HepG2 (cell line): ENCODE measurements around the gene GATAD2B. TPM values are rescaled to one million over a fixed set of nuclear protein-coding genes. Genes with fewer than 3 reads are reported as not detected.
A peak's percentile ranks its signal among the peaks of the same experiment; 100 is the strongest.

Experiments used
- DR1 ChIP-seq: sonication (generic); formaldehyde crosslinking; IDR thresholded peaks from 2 replicates; pipeline ENCODE4 v1.8.0; 2021; ENCODE audit warnings: mild to moderate bottlenecking, missing genetic modification reagents, inconsistent platforms
- MAZ ChIP-seq, 2 experiments: sonication (generic) in 1 of 2; formaldehyde crosslinking in 1 of 2; IDR thresholded peaks; 2 replicates each; pipeline versions ENCODE4 v1.5.0 to v1.6.1; 2012 to 2020; ENCODE audit warnings: low read depth in 2 of 2, mild to moderate bottlenecking in 2 of 2, borderline replicate concordance in 1 of 2, improper control_type of control experiment in 1 of 2, low read length in 1 of 2, missing genetic modification reagents in 1 of 2, moderate library complexity in 1 of 2
- NCOA2 ChIP-seq: sonication (generic); formaldehyde crosslinking; IDR thresholded peaks from 2 replicates; pipeline ENCODE4 v1.8.0; 2022; ENCODE audit warnings: inconsistent platforms
- PHF20 ChIP-seq: sonication (generic); formaldehyde crosslinking; IDR thresholded peaks from 2 replicates; pipeline ENCODE4 v1.5.0; 2020; ENCODE audit warnings: mild to moderate bottlenecking, missing genetic modification reagents
- RORA ChIP-seq: sonication (generic); formaldehyde crosslinking; IDR thresholded peaks from 2 replicates; pipeline ENCODE4 v1.5.0; 2020; ENCODE audit warnings: mild to moderate bottlenecking, missing genetic modification reagents, moderate library complexity
- SAP130 ChIP-seq: IDR thresholded peaks from 2 replicates; pipeline ENCODE4 v1.6.1; 2016; ENCODE audit warnings: low read depth
- SP1 ChIP-seq, 2 experiments: fragments of 450-650 bp in 1 of 2; sonication (generic) in 1 of 2; formaldehyde crosslinking in 1 of 2; IDR thresholded peaks; 2 replicates each; pipeline versions ENCODE4 v1.4.0 to v1.6.1; 2016 to 2020; ENCODE audit warnings: missing genetic modification reagents in 1 of 2
- TP53 ChIP-seq: sonication (generic); formaldehyde crosslinking; conservative IDR thresholded peaks from 2 replicates; pipeline ENCODE4 v1.4.0; 2020; ENCODE audit warnings: missing genetic modification reagents
- ZNF652 ChIP-seq: IDR thresholded peaks from 2 replicates; pipeline ENCODE4 v1.6.1; 2016; ENCODE audit warnings: low read depth, borderline replicate concordance
- polyA plus RNA-seq, 8 experiments: library from polyadenylated mRNA; depleted of rRNA in 3 of 8; stranded (reverse) in 7 of 8; unstranded in 1 of 8; fragments of >200 nt; fragmentation: Illumina TruSeq in 4 of 8; extraction: Trizol in 4 of 8; gene quantifications; 2 replicates each; pipeline versions ENCODE4 v1.2.1 to v1.2.3, GENCODE V29; 2011 to 2016; ENCODE audit warnings: low read depth in 4 of 8, missing spikeins in 1 of 8, mixed read lengths in 1 of 8; ENCODE audit not compliant: insufficient read depth in 1 of 8
- total RNA-seq, 5 experiments: library from RNA; depleted of rRNA; stranded (reverse); fragments of >200 nt; fragmentation: Illumina TruSeq; extraction: Trizol; gene quantifications; 2 replicates each; pipeline ENCODE4 v1.2.3, GENCODE V29; 2016; ENCODE audit warnings: low read depth in 1 of 5
- TF ChIP-seq, protein P1 (sequence below): sonication (generic); formaldehyde crosslinking; IDR thresholded peaks from 2 replicates; pipeline ENCODE4 v1.4.0; 2020; ENCODE audit warnings: missing genetic modification reagents
- TF ChIP-seq, protein P2 (sequence below): fragments of 450-650 bp; IDR thresholded peaks from 2 replicates; pipeline ENCODE4 v1.6.1; 2017; ENCODE audit warnings: mild to moderate bottlenecking
- TF ChIP-seq, protein P3 (sequence below): sonication (generic); formaldehyde crosslinking; IDR thresholded peaks from 2 replicates; pipeline ENCODE4 v1.4.0; 2020; ENCODE audit warnings: missing genetic modification reagents
- TF ChIP-seq, protein P4 (sequence below): sonication (generic); formaldehyde crosslinking; IDR thresholded peaks from 2 replicates; pipeline ENCODE4 v1.5.1; 2020; ENCODE audit warnings: missing genetic modification reagents, mild to moderate bottlenecking, borderline replicate concordance
- TF ChIP-seq, protein P5 (sequence below): IDR thresholded peaks from 2 replicates; pipeline ENCODE4 v1.6.1; 2018; ENCODE audit warnings: missing genetic modification reagents

Gene GATAD2B
- total and polyA plus RNA-seq, 2 of the 13 experiments (the other 11 are each of a cell fraction or from before 2014, with no cell fraction given), result 3.2 to 5.2 TPM

DNA sequence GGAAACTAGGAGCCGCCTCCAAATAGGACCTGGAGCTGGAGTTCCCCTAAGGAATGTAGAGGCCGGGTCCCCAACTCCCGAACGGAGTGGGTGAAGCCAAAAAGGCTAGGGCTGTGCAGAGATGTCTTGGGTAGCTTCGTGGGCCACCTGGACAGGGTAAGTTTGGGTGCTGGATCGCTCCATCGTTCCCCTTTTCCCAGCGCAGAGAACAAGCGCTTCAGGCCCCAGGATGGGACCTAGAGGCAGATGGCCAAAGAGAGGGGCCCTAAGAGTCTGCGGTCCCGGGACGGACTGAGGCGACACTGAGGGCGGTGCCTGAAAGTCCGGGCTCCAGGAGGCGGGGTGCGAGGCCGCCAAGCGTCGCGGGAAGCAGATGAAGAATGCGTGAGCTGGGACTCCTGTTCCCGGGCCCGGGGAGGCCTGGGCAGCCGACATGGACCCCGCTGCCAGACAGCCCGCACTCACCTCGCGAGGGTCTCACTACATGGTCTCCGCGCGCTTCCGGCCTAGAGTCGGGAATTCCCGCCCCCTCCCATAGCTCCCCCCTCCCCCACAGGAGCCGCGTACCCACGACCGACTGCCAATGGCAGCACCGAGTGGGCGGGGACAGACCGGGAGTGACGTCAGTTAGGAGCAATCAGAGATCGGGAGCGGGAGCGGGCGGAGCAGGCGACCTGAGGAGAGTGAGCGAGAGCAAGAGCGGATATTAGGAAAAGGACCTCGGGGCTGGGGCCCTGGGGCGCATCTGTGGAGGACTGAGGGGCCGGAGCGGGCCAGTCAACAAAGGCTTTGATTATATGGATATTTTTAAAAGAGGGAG is 40.5 kb upstream of the GATAD2B start, which contains the start of gene SLC39A1 (continued):
- TF ChIP-seq, protein P1, sequence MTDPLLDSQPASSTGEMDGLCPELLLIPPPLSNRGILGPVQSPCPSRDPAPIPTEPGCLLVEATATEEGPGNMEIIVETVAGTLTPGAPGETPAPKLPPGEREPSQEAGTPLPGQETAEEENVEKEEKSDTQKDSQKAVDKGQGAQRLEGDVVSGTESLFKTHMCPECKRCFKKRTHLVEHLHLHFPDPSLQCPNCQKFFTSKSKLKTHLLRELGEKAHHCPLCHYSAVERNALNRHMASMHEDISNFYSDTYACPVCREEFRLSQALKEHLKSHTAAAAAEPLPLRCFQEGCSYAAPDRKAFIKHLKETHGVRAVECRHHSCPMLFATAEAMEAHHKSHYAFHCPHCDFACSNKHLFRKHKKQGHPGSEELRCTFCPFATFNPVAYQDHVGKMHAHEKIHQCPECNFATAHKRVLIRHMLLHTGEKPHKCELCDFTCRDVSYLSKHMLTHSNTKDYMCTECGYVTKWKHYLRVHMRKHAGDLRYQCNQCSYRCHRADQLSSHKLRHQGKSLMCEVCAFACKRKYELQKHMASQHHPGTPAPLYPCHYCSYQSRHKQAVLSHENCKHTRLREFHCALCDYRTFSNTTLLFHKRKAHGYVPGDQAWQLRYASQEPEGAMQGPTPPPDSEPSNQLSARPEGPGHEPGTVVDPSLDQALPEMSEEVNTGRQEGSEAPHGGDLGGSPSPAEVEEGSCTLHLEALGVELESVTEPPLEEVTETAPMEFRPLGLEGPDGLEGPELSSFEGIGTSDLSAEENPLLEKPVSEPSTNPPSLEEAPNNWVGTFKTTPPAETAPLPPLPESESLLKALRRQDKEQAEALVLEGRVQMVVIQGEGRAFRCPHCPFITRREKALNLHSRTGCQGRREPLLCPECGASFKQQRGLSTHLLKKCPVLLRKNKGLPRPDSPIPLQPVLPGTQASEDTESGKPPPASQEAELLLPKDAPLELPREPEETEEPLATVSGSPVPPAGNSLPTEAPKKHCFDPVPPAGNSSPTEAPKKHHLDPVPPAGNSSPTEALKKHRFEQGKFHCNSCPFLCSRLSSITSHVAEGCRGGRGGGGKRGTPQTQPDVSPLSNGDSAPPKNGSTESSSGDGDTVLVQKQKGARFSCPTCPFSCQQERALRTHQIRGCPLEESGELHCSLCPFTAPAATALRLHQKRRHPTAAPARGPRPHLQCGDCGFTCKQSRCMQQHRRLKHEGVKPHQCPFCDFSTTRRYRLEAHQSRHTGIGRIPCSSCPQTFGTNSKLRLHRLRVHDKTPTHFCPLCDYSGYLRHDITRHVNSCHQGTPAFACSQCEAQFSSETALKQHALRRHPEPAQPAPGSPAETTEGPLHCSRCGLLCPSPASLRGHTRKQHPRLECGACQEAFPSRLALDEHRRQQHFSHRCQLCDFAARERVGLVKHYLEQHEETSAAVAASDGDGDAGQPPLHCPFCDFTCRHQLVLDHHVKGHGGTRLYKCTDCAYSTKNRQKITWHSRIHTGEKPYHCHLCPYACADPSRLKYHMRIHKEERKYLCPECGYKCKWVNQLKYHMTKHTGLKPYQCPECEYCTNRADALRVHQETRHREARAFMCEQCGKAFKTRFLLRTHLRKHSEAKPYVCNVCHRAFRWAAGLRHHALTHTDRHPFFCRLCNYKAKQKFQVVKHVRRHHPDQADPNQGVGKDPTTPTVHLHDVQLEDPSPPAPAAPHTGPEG (CRISPR knock-in tag), result peak; percentile 67
- TF ChIP-seq NCOA2 (CRISPR knock-in tag) (no peak), SP1 (IDR thresholded peaks at IDR 0.05) (no peak), SP1 (CRISPR knock-in tag; IDR thresholded peaks at IDR 0.05) (peak; percentile 81), TP53 (CRISPR knock-in tag) (no peak), DR1 (CRISPR knock-in tag) (peak; percentile 76; the same call in 1 of the 2 replicates), SAP130 (CRISPR knock-in tag) (peak; percentile 57), MAZ (IDR thresholded peaks at IDR 0.05; ENCODE audit: borderline replicate concordance, low read depth, low read length) (peak; percentile 86), MAZ (CRISPR knock-in tag; IDR thresholded peaks at IDR 0.05; ENCODE audit: low read depth) (peak; percentile 40; the same call in 1 of the 2 replicates), PHF20 (CRISPR knock-in tag) (peak; percentile 52), ZNF652 (CRISPR knock-in tag) (no peak), RORA (CRISPR knock-in tag) (no peak)
- TF ChIP-seq, protein P2, sequence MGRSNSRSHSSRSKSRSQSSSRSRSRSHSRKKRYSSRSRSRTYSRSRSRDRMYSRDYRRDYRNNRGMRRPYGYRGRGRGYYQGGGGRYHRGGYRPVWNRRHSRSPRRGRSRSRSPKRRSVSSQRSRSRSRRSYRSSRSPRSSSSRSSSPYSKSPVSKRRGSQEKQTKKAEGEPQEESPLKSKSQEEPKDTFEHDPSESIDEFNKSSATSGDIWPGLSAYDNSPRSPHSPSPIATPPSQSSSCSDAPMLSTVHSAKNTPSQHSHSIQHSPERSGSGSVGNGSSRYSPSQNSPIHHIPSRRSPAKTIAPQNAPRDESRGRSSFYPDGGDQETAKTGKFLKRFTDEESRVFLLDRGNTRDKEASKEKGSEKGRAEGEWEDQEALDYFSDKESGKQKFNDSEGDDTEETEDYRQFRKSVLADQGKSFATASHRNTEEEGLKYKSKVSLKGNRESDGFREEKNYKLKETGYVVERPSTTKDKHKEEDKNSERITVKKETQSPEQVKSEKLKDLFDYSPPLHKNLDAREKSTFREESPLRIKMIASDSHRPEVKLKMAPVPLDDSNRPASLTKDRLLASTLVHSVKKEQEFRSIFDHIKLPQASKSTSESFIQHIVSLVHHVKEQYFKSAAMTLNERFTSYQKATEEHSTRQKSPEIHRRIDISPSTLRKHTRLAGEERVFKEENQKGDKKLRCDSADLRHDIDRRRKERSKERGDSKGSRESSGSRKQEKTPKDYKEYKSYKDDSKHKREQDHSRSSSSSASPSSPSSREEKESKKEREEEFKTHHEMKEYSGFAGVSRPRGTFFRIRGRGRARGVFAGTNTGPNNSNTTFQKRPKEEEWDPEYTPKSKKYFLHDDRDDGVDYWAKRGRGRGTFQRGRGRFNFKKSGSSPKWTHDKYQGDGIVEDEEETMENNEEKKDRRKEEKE, result no peak
- TF ChIP-seq, protein P3, sequence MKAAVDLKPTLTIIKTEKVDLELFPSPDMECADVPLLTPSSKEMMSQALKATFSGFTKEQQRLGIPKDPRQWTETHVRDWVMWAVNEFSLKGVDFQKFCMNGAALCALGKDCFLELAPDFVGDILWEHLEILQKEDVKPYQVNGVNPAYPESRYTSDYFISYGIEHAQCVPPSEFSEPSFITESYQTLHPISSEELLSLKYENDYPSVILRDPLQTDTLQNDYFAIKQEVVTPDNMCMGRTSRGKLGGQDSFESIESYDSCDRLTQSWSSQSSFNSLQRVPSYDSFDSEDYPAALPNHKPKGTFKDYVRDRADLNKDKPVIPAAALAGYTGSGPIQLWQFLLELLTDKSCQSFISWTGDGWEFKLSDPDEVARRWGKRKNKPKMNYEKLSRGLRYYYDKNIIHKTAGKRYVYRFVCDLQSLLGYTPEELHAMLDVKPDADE (CRISPR knock-in tag), result no peak
- TF ChIP-seq, protein P4, sequence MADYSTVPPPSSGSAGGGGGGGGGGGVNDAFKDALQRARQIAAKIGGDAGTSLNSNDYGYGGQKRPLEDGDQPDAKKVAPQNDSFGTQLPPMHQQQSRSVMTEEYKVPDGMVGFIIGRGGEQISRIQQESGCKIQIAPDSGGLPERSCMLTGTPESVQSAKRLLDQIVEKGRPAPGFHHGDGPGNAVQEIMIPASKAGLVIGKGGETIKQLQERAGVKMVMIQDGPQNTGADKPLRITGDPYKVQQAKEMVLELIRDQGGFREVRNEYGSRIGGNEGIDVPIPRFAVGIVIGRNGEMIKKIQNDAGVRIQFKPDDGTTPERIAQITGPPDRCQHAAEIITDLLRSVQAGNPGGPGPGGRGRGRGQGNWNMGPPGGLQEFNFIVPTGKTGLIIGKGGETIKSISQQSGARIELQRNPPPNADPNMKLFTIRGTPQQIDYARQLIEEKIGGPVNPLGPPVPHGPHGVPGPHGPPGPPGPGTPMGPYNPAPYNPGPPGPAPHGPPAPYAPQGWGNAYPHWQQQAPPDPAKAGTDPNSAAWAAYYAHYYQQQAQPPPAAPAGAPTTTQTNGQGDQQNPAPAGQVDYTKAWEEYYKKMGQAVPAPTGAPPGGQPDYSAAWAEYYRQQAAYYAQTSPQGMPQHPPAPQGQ (CRISPR knock-in tag), result no peak
- TF ChIP-seq, protein P5, sequence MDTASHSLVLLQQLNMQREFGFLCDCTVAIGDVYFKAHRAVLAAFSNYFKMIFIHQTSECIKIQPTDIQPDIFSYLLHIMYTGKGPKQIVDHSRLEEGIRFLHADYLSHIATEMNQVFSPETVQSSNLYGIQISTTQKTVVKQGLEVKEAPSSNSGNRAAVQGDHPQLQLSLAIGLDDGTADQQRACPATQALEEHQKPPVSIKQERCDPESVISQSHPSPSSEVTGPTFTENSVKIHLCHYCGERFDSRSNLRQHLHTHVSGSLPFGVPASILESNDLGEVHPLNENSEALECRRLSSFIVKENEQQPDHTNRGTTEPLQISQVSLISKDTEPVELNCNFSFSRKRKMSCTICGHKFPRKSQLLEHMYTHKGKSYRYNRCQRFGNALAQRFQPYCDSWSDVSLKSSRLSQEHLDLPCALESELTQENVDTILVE (CRISPR knock-in tag), result no peak
